ENCODE measurements around the gene MMAB. TPM values are rescaled to one million over a fixed set of nuclear protein-coding genes. Genes with fewer than 3 reads are reported as not detected.
A peak's percentile ranks its signal among the peaks of the same experiment; 100 is the strongest.

The MMAB gene
- total RNA-seq, 1 donor from 2014 or later: 10.5 TPM

- DNase-seq (ENCODE audit: low read depth in 2 of 2): no peak
Observed at GRCh38 chr12:109560867-109561710, 12.2 kb downstream of the MMAB start.

DNA sequence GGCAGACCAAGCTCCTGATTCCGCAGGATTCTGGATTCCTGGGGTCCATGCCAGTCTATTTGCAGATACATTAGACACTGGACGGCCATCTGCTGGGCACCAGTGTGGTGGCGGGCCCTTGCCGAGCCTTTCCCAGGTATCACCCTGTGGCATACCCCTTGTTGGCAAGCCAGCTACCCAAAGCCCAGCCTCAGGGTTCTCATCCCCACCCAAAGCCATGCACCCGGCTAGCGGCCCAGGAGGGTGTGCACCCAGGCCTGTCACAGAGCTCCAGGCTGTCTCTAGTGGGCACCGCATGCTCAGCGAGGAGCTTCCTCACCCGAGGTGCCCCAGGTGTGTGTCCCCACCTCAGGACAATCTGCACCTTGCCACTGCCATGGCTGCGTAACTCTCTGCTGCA, 13.7 kb downstream of the MMAB start:
- DNase-seq (ENCODE audit: low read depth in 2 of 2): no peak

- DNase-seq (ENCODE audit: low read depth in 2 of 2): no peak
Observed at GRCh38 chr12:109559200-109559505, 14.2 kb downstream of the MMAB start.

DNA sequence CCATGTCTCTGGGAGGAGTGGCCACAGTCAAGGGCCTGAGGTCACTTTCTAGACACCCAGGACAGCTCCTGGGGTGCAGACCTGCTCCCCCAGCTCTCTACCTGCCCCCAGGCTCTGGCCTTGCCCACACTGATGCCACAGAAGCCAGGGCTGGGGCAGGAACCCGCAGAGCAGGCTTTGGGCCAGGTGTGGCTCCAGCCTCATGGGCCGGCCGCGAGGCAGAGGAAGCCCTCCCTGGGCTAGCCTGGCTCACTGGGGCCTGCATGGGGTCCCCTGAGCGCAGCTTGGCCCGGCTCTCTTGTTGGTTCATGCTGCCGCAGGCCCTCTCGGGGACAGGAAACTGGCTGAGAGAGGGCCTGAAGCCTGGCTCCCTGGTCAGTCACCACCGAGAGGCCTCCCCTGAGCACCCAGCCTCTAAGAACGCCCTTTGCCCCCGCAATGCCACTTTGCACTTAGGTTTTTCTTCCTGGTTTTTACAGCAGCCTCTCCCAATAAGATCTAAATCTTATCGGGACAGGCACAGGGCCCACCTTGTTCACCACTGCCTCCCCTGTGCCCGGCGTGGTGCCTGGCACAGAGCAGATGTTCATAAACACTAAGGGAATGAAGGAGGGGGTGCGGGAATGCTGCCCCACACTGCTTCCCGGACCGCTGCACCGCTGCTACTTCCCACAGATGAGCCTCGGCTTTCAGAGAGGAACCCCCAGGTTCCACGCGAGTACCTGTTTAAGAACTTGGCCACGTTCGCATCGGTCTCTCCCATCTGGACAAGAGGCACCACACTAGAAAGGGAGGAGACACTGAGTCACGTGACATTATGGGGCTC, 14.7 kb downstream of the MMAB start:
- DNase-seq (ENCODE audit: low read depth in 2 of 2): no peak

DNA sequence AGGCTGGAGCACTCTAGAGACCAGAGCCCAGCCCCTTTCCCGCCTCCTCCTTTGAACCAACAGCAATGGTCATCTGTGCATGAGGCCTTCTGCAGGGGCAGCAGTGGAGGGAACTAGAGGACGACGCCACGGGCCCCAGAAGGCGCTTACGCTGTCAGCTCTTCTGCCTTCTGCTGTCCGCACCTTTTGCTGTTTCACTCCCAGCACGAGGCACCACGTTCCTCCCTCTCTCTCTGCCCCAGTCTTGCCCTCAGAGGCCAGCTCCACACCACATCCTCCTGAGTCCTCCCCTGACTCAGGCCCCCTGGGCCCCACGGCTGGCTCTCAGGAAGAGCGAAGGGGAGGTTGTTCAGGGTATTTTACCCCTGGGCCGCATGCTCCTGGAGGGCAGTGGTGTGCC, 15.5 kb downstream of the MMAB start:
- DNase-seq (ENCODE audit: low read depth in 2 of 2): no peak

GRCh38 chr12:109557200-109557599, 16.1 kb downstream of the MMAB start:
- DNase-seq (ENCODE audit: low read depth in 2 of 2): no peak

- no peak for DNase-seq (ENCODE audit: low read depth in 2 of 2)
Observed at GRCh38 chr12:109555431-109556315, 17.6 kb downstream of the MMAB start.

GRCh38 chr12:109554761-109555160, 18.5 kb downstream of the MMAB start:
- no peak for DNase-seq (ENCODE audit: low read depth in 2 of 2)

DNA sequence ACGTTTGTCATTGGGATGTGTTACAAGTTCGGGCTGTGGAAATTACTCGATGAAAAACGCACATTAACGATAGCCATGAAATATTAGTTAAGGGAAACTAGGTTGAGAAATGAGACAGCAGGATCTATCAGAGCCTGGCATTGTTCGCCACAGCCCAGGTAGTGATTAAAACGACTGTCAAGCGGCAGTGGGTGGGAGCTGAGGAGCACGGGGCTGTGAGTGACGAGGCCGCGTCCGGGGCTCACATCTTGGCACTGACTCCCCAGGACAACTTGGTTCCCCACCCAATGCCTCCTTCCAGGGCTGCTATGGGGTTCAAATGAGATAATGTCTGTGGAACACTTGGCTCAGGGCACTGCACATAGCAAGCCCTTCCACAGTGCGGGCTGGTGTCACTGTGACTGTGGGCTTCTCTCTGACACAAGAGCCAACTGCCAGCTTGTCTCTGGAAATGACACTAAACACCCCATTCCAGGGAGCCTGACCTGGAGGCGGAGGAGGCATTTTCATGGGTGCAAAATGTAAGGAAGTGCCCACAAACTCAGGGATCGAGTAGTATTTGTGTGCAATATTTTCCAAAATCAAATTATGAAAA, 19.3 kb downstream of the MMAB start:
- DNase-seq (ENCODE audit: low read depth in 2 of 2): no peak

- no peak for DNase-seq (ENCODE audit: low read depth in 2 of 2)
Observed at GRCh38 chr12:109553483-109553882, 19.8 kb downstream of the MMAB start.

GRCh38 chr12:109552971-109553370, 20.3 kb downstream of the MMAB start:
- no peak for DNase-seq (ENCODE audit: low read depth in 2 of 2)

GRCh38 chr12:109551108-109551507, 22.2 kb downstream of the MMAB start:
- no peak for DNase-seq (ENCODE audit: low read depth in 2 of 2)

- DNase-seq (ENCODE audit: low read depth in 2 of 2): no peak
Observed at GRCh38 chr12:109550281-109550680, 23.0 kb downstream of the MMAB start.

DNA sequence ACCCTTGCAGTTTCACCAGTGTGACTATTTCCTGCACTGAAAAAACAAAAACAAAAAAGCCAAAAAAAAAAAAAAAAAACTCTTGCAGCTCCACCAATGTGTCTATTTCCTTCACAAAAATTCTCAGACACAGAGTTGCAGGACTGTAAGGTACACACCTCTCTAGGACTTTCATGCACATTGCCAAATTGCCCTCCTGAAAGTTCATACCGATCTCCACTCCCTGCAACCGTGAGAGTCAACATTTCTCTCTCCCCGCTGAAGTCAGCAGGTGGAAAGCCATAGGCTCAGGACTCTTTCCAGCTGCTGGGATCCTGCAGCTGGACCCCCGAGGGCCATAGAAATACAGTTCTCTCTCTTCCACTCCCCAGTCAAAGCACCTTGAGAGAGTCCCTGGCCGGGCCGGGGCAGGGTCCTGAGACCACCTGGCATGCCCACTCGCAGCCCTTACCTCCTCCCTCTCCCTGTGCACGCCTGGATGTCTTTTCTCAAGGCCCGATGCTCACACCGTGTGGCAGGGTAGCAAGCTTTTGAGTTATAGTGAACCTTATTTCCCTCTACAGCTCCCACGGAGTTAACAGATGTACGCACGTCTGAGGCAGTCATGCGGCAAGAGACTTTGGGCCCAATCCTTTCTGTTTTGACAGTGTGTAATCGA, 23.6 kb downstream of the MMAB start:
- no peak for DNase-seq (ENCODE audit: low read depth in 2 of 2)

DNA sequence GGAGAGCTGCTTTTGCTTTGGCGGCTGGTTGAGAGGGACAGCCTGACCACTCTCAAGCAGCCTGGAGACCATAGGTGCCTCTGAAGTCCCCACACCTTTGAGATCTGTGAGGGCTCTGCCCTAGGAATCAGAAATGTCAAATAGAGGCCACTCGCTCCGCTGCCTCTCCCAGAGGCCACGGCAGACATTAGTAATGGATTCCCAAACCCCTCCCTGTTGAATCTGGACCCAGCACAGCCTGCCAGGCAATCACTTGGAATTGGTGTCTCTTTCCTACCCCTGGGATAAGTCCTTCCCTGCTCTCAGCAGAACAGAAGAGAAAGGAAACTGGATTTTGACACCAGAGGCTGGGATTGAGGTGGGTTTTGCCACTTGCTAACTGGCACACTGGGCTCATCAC, 25.0 kb downstream of the MMAB start:
- DNase-seq (ENCODE audit: low read depth in 2 of 2): no peak

DNA sequence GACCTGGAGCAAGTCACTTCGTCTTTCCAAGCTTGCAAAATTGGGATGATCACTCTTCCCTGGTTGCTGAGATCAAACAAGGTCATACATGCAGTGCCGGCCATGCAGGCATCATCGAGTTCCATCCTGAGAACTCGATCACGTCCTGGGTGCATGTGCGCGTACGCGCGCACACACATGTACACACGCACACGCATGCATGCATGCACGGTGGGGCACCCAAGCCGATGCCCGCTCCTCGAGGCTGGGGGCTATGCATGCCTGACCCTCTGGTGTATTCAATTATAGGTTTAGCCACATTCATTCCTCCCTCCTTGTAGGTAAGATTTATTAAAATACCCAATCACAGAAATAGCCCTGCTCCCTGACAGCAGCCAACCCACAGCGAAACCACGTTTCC, 26.0 kb downstream of the MMAB start:
- no peak for DNase-seq (ENCODE audit: low read depth in 2 of 2)

DNA sequence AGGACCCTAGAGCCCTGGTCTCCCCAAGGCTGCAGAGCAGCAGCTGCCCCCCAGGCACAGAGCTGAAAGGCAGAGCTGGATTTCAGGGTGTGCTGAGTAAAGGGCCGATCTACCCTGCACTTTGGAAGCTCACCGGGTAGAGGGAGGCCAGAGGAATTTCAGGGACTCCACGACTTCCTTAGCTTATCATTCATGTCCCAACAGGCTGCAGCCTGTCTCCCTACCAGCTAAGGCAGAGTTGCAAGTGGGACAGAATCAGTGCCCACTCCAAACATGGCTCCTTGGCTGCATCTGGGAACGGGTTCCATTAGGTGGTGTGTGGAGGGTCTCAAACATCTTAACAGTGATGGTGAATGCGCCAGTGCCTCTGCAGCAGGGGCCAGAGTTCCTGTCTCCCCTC, 27.5 kb downstream of the MMAB start:
- DNase-seq (ENCODE audit: low read depth in 2 of 2): no peak

GRCh38 chr12:109544955-109545531, 28.3 kb downstream of the MMAB start:
- DNase-seq (ENCODE audit: low read depth in 2 of 2): peak; percentile 27 to 61

- no peak for DNase-seq (ENCODE audit: low read depth in 2 of 2)
Observed at GRCh38 chr12:109542876-109543275, 30.4 kb downstream of the MMAB start.

GRCh38 chr12:109542014-109542413, 31.3 kb downstream of the MMAB start:
- peak in 1 of 2 donors; percentile 54 for DNase-seq (ENCODE audit: low read depth in 2 of 2)

DNA sequence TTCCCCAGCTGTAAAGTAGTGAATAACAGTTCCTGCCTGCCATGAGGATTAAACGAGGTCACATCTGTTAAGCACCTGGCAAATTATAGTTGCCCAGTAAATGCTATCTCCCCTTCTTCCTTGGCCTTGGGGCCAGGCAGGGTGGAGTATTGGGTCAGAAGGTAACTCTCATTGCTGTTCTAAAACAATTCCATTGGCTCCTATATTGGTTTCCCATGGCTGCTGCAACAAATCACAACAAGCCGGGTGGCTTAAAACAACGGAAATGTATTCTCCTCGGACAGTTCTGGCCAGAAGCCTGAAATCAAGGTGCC, 31.9 kb downstream of the MMAB start:
- DNase-seq (ENCODE audit: low read depth in 2 of 2): peak in 1 of 2 donors; percentile 16
